Heart left ventricle (tissue), 13 donors: ENCODE measurements around the gene COLEC11.

Experiments
- POLR2A ChIP-seq, 2 donors: fragments of 450-650 bp; IDR thresholded peaks; one replicate each; pipeline ENCODE4 v1.6.1; 2017; ENCODE audit warnings: antibody characterized with exemption in 2 of 2, mild to moderate bottlenecking in 2 of 2, moderate library complexity in 2 of 2
- TF ChIP-seq, protein P1 (sequence below), 12 donors: fragments of 200-600 bp; sonication (generic) in 4 of 12; IDR thresholded peaks; one replicate each; pipeline versions ENCODE4 v1.5.0 to v1.8.0; 2018 to 2022; ENCODE audit warnings: antibody characterized with exemption in 12 of 12, mild to moderate bottlenecking in 5 of 12
- donor health status: ischemic (EF 13 %, LVEDD 7.1; RV severe dilation, severe dysfunction).
- donor health status: DM: no; HTN: yes; CAD: no.
- donor health status: DM: no; HTN: no; CAD: no.
- donor health status: ischemic (EF 25% LVEDD 6.9; RV normal size, moderate dysfunction).
- donor health status: ischemic (EF 25% LVEDD 5.7; RV mildly dilated, moderate dysfunction).
- donor health status: ischemic (EF 35%, LVEDD 5.7; RV mildly dilated, moderate dysfunction).
- donor health status: nonischemic (EF 11% LVEDD 7.7; RV severe dilation, severe dysfunction).
- donor health status: DM: yes; HTN: yes; CAD: no.
- donor health status: PGD.
- donor health status: ischemic (EF 29% LVEDD 5.4; RV normal size, mild dysfunction).
- donor health status: nonischemic (EF 23%, LVEDD 6.1; RV moderate dilation, normal function).

DNA sequence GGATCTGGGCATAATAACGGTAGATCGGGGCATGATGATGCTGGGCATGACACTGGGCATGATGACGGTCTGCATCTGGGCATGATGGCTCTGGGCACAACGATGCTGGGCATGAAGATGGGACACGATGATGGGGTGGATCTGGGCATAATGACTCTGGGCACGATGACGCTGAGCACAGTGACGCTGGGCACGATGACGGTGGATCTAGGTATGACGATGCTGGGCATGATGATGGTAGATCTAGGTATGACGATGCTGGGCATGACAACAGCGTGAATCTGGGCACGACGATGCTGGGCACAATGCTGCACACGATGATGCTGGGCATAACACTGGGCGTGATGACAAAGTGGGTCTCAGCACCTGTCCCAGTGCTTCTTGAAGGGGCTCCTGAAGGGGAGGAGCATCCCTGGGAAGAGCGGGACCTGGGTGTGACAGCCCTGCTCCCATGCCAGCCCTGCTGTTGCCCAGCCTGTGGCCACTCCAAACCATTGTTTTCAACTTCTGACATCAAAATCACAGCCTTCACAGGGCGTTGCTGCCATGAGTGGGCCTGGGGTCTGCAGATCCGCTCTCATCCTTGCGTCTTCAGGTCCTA, 32.7 kb downstream of the COLEC11 start:
- TF ChIP-seq, protein P1, sequence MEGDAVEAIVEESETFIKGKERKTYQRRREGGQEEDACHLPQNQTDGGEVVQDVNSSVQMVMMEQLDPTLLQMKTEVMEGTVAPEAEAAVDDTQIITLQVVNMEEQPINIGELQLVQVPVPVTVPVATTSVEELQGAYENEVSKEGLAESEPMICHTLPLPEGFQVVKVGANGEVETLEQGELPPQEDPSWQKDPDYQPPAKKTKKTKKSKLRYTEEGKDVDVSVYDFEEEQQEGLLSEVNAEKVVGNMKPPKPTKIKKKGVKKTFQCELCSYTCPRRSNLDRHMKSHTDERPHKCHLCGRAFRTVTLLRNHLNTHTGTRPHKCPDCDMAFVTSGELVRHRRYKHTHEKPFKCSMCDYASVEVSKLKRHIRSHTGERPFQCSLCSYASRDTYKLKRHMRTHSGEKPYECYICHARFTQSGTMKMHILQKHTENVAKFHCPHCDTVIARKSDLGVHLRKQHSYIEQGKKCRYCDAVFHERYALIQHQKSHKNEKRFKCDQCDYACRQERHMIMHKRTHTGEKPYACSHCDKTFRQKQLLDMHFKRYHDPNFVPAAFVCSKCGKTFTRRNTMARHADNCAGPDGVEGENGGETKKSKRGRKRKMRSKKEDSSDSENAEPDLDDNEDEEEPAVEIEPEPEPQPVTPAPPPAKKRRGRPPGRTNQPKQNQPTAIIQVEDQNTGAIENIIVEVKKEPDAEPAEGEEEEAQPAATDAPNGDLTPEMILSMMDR (IDR thresholded peaks at IDR 0.05), result no peak
- TF ChIP-seq POLR2A (IDR thresholded peaks at IDR 0.05), result no peak
